HG03175 (cell line): Measurements from ENCODE around the gene STK39.
A peak's percentile ranks its signal among the peaks of the same experiment; 100 is the strongest.
"Not testable (repeated sequence)": the region's sequence is repeated elsewhere in the genome, so short reads cannot be mapped to it uniquely, and the experiment has no call there.

ENCODE experiments used
- ATAC-seq: cut with Tn5 transposase; IDR thresholded peaks from one replicate; pipeline ENCODE4 v1.9.1; 2021; ENCODE audit warnings: mild to moderate bottlenecking, moderate library complexity; ENCODE audit not compliant: unreplicated experiment

The STK39 gene

GRCh38 chr2:168140892-168141291 lies 106.5 kb downstream of the STK39 start:
- no peak for ATAC-seq

DNA sequence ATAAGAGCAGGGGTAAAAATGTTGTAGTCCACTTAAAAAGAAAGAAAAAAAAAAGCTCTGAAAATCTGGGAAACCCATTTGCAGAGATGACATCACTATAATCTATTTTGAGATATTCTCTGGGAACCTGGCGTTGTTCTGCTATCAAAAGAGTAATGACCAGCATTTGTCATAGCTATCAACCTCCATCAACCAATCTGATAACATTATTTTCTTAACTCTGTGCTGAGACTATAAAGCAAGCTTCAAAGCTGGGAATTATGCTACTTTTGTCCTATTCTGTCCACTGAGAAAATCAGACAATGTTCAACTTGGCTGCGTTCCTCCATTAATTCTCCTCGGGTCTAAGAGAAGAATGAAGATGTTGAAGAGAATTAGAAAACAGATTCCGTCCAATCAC lies 107.5 kb downstream of the STK39 start:
- ATAC-seq = no peak

GRCh38 chr2:168138901-168139300 lies 108.5 kb downstream of the STK39 start:
- no peak for ATAC-seq

DNA sequence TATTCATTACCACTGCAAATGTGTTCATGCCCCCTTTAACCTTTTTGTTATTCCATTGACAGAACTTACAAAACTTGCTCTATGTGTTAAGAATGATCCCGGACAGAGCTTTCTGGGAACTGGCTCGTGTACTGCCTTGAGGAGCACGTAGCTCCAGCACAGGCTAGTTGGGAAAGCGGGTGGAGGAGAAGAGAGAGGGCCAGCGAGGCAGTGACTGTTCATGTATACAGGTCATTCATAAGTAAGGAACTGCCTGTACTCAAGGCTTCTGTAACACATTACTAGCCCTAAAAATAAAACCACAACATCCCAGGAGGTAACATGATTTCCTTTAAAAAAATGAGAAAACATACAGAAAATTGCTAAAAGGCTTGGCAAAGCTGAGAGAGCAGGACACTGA lies 109.0 kb downstream of the STK39 start:
- ATAC-seq = no peak

DNA sequence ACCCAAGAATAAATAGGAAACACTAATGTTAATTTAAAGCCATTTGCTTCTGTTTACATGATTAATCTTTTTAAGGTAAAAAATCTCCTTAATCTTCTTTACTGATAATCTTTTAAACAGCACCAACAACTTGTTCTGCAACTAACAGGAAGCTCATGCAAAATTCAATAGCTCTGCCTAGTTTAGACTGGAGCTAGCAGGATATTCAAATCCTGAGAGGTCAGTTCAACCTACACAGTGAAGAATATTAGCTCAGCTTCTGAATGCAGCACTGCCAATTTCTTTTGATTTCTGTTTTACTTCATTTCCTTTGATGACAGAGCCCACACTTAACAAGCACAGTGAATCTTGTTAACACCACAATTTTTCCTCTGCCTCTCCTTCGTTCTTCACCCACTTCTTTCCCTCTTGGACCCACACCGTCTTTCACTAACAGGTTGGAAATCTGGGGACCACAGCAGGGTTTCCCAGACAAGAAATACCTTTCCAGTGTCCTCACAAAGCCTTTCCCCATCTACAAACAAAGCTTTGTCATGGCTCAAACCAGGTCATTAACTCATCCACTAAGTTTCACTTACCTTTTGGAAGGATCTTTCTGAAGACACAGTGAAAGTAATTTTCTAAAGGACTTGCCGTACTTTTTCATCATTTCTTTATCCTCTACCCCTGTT lies 109.8 kb downstream of the STK39 start:
- ATAC-seq = no peak

- peak; percentile 80 for ATAC-seq
These were observed 110.9 kb downstream of the STK39 start for GRCh38 chr2:168136392-168136977.

DNA sequence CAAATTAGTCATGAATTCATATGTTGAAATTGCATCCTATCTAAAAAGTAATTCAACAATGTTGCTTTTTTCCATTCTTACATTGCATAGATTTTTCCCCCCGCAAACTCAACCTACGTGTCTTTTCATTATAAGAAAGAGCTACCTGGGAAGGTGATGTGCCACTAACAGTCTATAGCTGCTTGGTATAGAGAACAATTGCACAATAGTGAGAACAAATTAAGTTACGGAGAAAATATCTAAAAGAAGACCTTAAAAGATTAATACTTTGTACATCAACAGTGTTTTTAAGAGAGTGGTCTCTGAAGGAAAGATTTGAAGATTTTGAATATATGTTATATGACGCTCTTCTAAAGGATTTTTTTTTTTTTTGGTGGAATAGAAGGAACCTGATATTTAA lies 111.8 kb downstream of the STK39 start:
- ATAC-seq = no peak

GRCh38 chr2:168135121-168135520 lies 112.3 kb downstream of the STK39 start:
- ATAC-seq = no peak

- no peak for ATAC-seq
These were observed 112.9 kb downstream of the STK39 start for GRCh38 chr2:168134485-168134884.

- ATAC-seq = no peak
These were observed 115.0 kb downstream of the STK39 start for GRCh38 chr2:168132389-168132788.

DNA sequence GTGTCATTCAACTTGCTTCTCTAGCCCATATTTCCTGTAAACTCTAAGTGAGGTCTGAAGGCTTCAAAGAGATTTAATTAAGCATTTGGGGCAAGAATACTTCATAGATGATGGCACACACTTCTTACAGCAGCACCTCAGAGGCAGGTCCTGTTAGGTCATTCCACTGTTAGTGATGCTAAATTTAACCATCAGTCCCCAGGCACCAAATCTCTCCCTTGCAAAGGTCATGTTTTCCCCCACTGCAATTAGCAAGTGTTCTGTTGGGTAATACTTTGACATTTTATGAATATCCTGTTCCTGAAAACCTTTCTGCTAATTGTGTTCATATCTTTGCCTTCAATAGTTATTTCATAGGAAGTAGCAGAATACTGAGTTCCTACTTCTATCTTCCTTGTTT lies 117.0 kb downstream of the STK39 start:
- no peak for ATAC-seq

- ATAC-seq = no peak
These were observed 120.0 kb downstream of the STK39 start for GRCh38 chr2:168127371-168127770.

GRCh38 chr2:168122210-168122609 lies 125.2 kb downstream of the STK39 start:
- not testable (repeated sequence) for ATAC-seq

DNA sequence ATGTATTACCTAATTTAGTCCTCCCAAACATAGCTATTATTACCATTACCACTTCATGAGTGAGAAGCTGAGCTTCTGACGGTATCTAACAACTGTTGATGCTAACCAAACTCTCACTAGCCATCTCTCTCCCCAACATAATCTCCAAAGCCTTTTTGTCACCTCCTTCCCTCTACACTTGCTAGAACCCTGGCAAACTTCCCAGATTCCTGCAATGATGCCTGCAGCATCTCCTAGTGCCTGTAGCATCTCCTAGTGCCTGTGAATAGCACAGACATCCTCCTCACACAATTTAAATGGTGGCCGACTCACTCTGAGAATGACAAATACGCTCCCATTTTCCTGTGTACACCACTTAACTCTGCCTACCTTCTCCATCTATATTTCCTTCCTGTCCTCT lies 126.7 kb downstream of the STK39 start:
- no peak for ATAC-seq

- ATAC-seq = no peak
These were observed 127.1 kb downstream of the STK39 start for GRCh38 chr2:168120310-168120709.

DNA sequence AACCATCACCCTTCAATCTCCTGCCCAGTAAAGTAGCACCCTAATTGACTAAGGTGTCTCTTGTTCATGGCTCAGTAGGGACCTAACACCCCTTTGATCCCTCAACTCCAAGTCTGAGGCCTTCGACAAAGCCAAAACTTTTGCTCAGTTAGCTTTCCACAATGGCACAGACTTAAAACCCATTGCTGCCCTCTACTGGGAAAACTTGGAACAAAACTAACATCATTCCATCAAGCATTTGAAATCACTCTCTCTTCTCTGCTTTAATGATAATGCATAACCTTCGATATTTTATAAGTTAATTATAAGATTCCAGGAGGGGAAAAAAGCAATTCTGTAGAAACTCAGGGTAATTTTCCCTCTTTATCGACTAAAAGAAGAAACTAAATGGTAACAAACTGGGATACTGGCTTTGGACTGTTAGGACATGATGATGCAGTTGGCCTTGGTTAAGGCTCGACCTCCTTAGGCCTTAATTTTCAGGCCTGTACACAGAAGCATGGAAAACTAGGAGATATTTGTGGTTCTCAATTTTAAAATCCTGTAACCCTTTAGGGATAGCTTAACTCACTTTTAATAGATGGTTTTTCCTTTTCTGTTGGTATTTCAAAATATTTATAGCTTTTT lies 127.8 kb downstream of the STK39 start:
- ATAC-seq = peak; percentile 57

GRCh38 chr2:168118733-168119514 lies 128.5 kb downstream of the STK39 start:
- peak; percentile 72 for ATAC-seq

DNA sequence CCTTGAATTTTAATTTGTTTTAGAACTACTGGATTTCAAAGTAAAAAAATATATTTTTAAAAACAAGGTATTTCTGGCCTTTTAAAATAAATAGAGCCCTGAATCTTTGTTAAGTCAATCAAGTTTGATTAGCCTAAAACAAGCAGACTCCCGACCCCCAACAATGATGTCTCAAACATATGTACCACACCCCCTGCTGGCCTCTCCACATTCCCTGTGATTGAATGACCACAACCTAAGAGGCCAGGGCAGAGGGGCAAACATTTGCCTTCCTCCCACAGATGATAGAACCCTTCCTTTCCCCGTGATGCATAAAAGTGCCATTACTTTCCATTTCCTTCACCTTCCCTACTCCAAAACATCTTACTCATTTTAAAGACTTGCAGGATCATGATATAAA lies 130.9 kb downstream of the STK39 start:
- no peak for ATAC-seq

DNA sequence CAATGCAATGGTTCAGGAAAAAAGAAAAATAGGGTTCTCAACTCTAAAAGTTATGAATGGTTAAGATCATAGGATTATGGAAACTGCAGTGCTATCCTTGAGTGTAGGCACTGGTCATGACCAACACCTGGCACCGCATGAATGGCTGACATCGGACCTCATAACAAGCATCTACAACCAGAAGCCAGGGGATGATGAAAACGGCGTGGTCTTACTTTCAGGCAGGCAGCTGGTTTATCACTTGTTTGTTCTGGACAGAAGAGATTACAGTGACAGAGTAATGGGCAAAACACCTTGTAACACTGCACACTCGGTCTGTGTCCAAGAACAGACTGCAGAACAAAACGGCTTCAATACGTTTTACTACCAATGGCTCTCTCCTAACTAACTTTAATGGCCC lies 132.8 kb downstream of the STK39 start:
- ATAC-seq = no peak

DNA sequence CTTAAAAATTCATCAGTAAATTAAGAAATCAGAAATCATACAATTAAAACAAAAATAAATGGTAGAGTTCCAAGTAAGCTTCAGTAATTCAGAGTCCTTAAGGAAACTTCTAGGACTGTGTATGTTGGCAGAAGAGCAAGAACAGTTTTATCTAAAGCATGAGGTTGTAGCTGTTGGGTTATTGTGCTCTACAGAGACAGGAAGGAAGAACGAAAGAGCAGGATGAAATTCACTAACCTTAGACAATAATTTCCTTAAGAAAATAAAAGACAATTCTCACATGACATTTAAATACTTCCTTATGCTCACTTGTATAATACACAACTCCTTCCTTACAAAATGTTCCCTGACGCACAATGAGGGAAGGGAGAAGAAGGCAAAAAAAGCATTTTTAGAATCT lies 133.4 kb downstream of the STK39 start:
- no peak for ATAC-seq

GRCh38 chr2:168107322-168107721 lies 140.1 kb downstream of the STK39 start:
- ATAC-seq = no peak
